EH (cell line): Measurements from ENCODE around the gene UNC50.
A peak's percentile ranks its signal among the peaks of the same experiment; 100 is the strongest.
"Not testable (repeated sequence)": the region's sequence is repeated elsewhere in the genome, so short reads cannot be mapped to it uniquely, and the experiment has no call there.

ENCODE experiments used
- DNase-seq: peaks from one replicate; pipeline ENCODE4 v3.0.0-alpha.2; 2015; ENCODE audit warnings: low read depth

The UNC50 gene

GRCh38 chr2:98576666-98577312, 31.6 kb upstream of the UNC50 start:
- no peak for DNase-seq

GRCh38 chr2:98577313-98577712, 31.1 kb upstream of the UNC50 start:
- DNase-seq = no peak

GRCh38 chr2:98578231-98578630, 30.2 kb upstream of the UNC50 start:
- no peak for DNase-seq

- no peak for DNase-seq
Measured at GRCh38 chr2:98579926-98580325, 28.5 kb upstream of the UNC50 start.

- no peak for DNase-seq
Measured at GRCh38 chr2:98580656-98581284, 27.6 kb upstream of the UNC50 start.

GRCh38 chr2:98582523-98582922, 25.9 kb upstream of the UNC50 start:
- DNase-seq = no peak

GRCh38 chr2:98583276-98583675, 25.1 kb upstream of the UNC50 start:
- DNase-seq = no peak

GRCh38 chr2:98583816-98584618, 24.4 kb upstream of the UNC50 start:
- no peak for DNase-seq

- DNase-seq = no peak
Measured at GRCh38 chr2:98585386-98585785, 23.0 kb upstream of the UNC50 start.

- DNase-seq = no peak
Measured at GRCh38 chr2:98586551-98587140, 21.7 kb upstream of the UNC50 start.

- no peak for DNase-seq
Measured at GRCh38 chr2:98588880-98589431, 19.4 kb upstream of the UNC50 start.

GRCh38 chr2:98589489-98589888, 18.9 kb upstream of the UNC50 start:
- DNase-seq = no peak

GRCh38 chr2:98592565-98592964, 15.8 kb upstream of the UNC50 start:
- no peak for DNase-seq

GRCh38 chr2:98594665-98595064, 13.7 kb upstream of the UNC50 start:
- DNase-seq = not testable (repeated sequence)

- peak; percentile 41 for DNase-seq
Measured at GRCh38 chr2:98598781-98599428, 9.5 kb upstream of the UNC50 start.

GRCh38 chr2:98601532-98602132, 6.8 kb upstream of the UNC50 start:
- peak; percentile 54 for DNase-seq

GRCh38 chr2:98604547-98604946, 3.8 kb upstream of the UNC50 start:
- DNase-seq = no peak

GRCh38 chr2:98605076-98605475, 3.3 kb upstream of the UNC50 start:
- DNase-seq = no peak

GRCh38 chr2:98606431-98606830, 2.0 kb upstream of the UNC50 start:
- DNase-seq = no peak

- DNase-seq = no peak
Measured at GRCh38 chr2:98607104-98607503, 1.3 kb upstream of the UNC50 start.

GRCh38 chr2:98607741-98608115, 661 bp upstream of the UNC50 start:
- no peak for DNase-seq
